ENCODE results near the gene MEFV.

- TF ChIP-seq, protein P1, sequence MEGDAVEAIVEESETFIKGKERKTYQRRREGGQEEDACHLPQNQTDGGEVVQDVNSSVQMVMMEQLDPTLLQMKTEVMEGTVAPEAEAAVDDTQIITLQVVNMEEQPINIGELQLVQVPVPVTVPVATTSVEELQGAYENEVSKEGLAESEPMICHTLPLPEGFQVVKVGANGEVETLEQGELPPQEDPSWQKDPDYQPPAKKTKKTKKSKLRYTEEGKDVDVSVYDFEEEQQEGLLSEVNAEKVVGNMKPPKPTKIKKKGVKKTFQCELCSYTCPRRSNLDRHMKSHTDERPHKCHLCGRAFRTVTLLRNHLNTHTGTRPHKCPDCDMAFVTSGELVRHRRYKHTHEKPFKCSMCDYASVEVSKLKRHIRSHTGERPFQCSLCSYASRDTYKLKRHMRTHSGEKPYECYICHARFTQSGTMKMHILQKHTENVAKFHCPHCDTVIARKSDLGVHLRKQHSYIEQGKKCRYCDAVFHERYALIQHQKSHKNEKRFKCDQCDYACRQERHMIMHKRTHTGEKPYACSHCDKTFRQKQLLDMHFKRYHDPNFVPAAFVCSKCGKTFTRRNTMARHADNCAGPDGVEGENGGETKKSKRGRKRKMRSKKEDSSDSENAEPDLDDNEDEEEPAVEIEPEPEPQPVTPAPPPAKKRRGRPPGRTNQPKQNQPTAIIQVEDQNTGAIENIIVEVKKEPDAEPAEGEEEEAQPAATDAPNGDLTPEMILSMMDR (IDR thresholded peaks at IDR 0.05): no peak
- no peak for TF ChIP-seq POLR2A (IDR thresholded peaks at IDR 0.05)
Measured at GRCh38 chr16:3241761-3242160, 14.7 kb downstream of the MEFV start.
